Dendritic cell treated with granulocyte-macrophage colony-stimulating factor and Interleukin-4, amounts not matched to agents 40 ng/mL and 50 ng/mL, for 4 days (primary cell): Measurements from ENCODE around the gene MT3.

Source experiments
- H3K27ac Mint-ChIP-seq: one replicate; pipeline ENCODE4 v1.8.0; 2022; ENCODE audit warnings: mild to moderate bottlenecking, mixed read lengths
- H3K27me3 Mint-ChIP-seq: one replicate; pipeline ENCODE4 v1.8.0; 2022; ENCODE audit warnings: mild to moderate bottlenecking, mixed read lengths
- H3K36me3 Mint-ChIP-seq: one replicate; pipeline ENCODE4 v1.8.0; 2022; ENCODE audit warnings: low read depth, mixed read lengths
- H3K4me1 Mint-ChIP-seq: one replicate; pipeline ENCODE4 v1.8.0; 2022; ENCODE audit warnings: low read depth, mixed read lengths
- H3K4me3 Mint-ChIP-seq: one replicate; pipeline ENCODE4 v1.8.0; 2022; ENCODE audit warnings: mild to moderate bottlenecking, moderate library complexity, mixed read lengths
- H3K9me3 Mint-ChIP-seq: one replicate; pipeline ENCODE4 v1.8.0; 2022; ENCODE audit warnings: mixed read lengths
- intact Hi-C: fragments of 100-400 bp; cut with micrococcal nuclease; formaldehyde crosslinking; loops from one replicate; pipeline ENCODE4 v1.15.0; 2022

Gene MT3

GRCh38 chr16:56593573-56594291, 4.4 kb downstream of the MT3 start:
- H3K27ac Mint-ChIP-seq = no peak overlapping the region
- H3K9me3 Mint-ChIP-seq = no peaks in the 10 kb centered on the region
- H3K4me1 Mint-ChIP-seq = peaks cover 25% of the 10 kb centered on the region
- no peak overlapping the region for H3K4me3 Mint-ChIP-seq
- no peaks in the 10 kb centered on the region for H3K36me3 Mint-ChIP-seq
- H3K27me3 Mint-ChIP-seq = peaks cover 43% of the 10 kb centered on the region
- intact Hi-C loops = no loop called here

GRCh38 chr16:56594292-56594619, 4.9 kb downstream of the MT3 start:
- Mint-ChIP-seq H3K36me3 (no peaks in the 10 kb centered on the region), H3K27me3 (peaks cover 38% of the 10 kb centered on the region), H3K4me1 (peaks cover 20% of the 10 kb centered on the region), H3K9me3 (no peaks in the 10 kb centered on the region), H3K4me3 (no peak overlapping the region), H3K27ac (no peak overlapping the region)
- intact Hi-C loops = no loop called here

- H3K27me3 Mint-ChIP-seq = peaks cover 40% of the 10 kb centered on the region
- no peak overlapping the region for H3K27ac Mint-ChIP-seq
- H3K36me3 Mint-ChIP-seq = no peaks in the 10 kb centered on the region
- H3K9me3 Mint-ChIP-seq = no peaks in the 10 kb centered on the region
- H3K4me3 Mint-ChIP-seq = no peak overlapping the region
- intact Hi-C loops = loop anchor here (1.0 to 2.0 kb wide), 3 partner anchors 23 to 102 kb away; no protein-coding TSS in a partner anchor
- no peaks in the 10 kb centered on the region for H3K4me1 Mint-ChIP-seq
Observed at GRCh38 chr16:56600398-56600999, 11.2 kb downstream of the MT3 start.

- Mint-ChIP-seq H3K4me3 (no peak overlapping the region), H3K36me3 (no peaks in the 10 kb centered on the region), H3K4me1 (no peaks in the 10 kb centered on the region), H3K9me3 (no peaks in the 10 kb centered on the region), H3K27ac (no peak overlapping the region), H3K27me3 (peaks cover 37% of the 10 kb centered on the region)
- intact Hi-C loops = loop anchor here (2.0 kb wide), 1 partner anchor 101 kb away; no protein-coding TSS in a partner anchor
Observed at GRCh38 chr16:56601325-56601724, 12.0 kb downstream of the MT3 start.

GRCh38 chr16:56603589-56603988, 14.3 kb downstream of the MT3 start:
- H3K4me1 Mint-ChIP-seq = peaks cover 18% of the 10 kb centered on the region
- H3K36me3 Mint-ChIP-seq = no peaks in the 10 kb centered on the region
- H3K4me3 Mint-ChIP-seq = no peak overlapping the region
- no peak overlapping the region for H3K27ac Mint-ChIP-seq
- H3K27me3 Mint-ChIP-seq = peaks cover 21% of the 10 kb centered on the region
- intact Hi-C loops = no loop called here
- no peaks in the 10 kb centered on the region for H3K9me3 Mint-ChIP-seq

GRCh38 chr16:56604966-56605365, 15.6 kb downstream of the MT3 start:
- H3K27me3 Mint-ChIP-seq = peaks cover 21% of the 10 kb centered on the region
- no peak overlapping the region for H3K4me3 Mint-ChIP-seq
- H3K9me3 Mint-ChIP-seq = no peaks in the 10 kb centered on the region
- intact Hi-C loops = no loop called here
- no peaks in the 10 kb centered on the region for H3K36me3 Mint-ChIP-seq
- H3K4me1 Mint-ChIP-seq = peaks cover 30% of the 10 kb centered on the region
- H3K27ac Mint-ChIP-seq = no peak overlapping the region

- Mint-ChIP-seq H3K27ac (no peak overlapping the region), H3K4me1 (peaks cover 35% of the 10 kb centered on the region), H3K36me3 (no peaks in the 10 kb centered on the region), H3K9me3 (no peaks in the 10 kb centered on the region), H3K27me3 (peaks cover 17% of the 10 kb centered on the region), H3K4me3 (no peak overlapping the region)
- intact Hi-C loops = no loop called here
Observed at GRCh38 chr16:56605475-56605874, 16.1 kb downstream of the MT3 start.

- Mint-ChIP-seq H3K9me3 (no peaks in the 10 kb centered on the region), H3K36me3 (no peaks in the 10 kb centered on the region), H3K4me3 (no peak overlapping the region), H3K4me1 (peaks cover 41% of the 10 kb centered on the region), H3K27me3 (peaks cover 11% of the 10 kb centered on the region), H3K27ac (no peak overlapping the region)
- intact Hi-C loops = no loop called here
Observed at GRCh38 chr16:56606071-56606475, 16.7 kb downstream of the MT3 start.

- peak overlapping the region; percentile 86 for H3K27ac Mint-ChIP-seq
- intact Hi-C loops = no loop called here
- no peaks in the 10 kb centered on the region for H3K36me3 Mint-ChIP-seq
- no peaks in the 10 kb centered on the region for H3K9me3 Mint-ChIP-seq
- H3K4me1 Mint-ChIP-seq = peaks cover 45% of the 10 kb centered on the region
- peaks cover 8% of the 10 kb centered on the region for H3K27me3 Mint-ChIP-seq
- no peak overlapping the region for H3K4me3 Mint-ChIP-seq
Observed at GRCh38 chr16:56606476-56607108, 17.3 kb downstream of the MT3 start.

GRCh38 chr16:56607109-56607618, 17.8 kb downstream of the MT3 start:
- Mint-ChIP-seq H3K27me3 (peaks cover 5% of the 10 kb centered on the region), H3K4me1 (peaks cover 45% of the 10 kb centered on the region), H3K27ac (peak overlapping the region; percentile 86), H3K9me3 (no peaks in the 10 kb centered on the region), H3K4me3 (no peak overlapping the region), H3K36me3 (no peaks in the 10 kb centered on the region)
- intact Hi-C loops = no loop called here

GRCh38 chr16:56607675-56608042, 18.3 kb downstream of the MT3 start:
- no peaks in the 10 kb centered on the region for H3K9me3 Mint-ChIP-seq
- peak overlapping the region; percentile 86 for H3K27ac Mint-ChIP-seq
- no peaks in the 10 kb centered on the region for H3K36me3 Mint-ChIP-seq
- peaks cover 4% of the 10 kb centered on the region for H3K27me3 Mint-ChIP-seq
- peaks cover 45% of the 10 kb centered on the region for H3K4me1 Mint-ChIP-seq
- H3K4me3 Mint-ChIP-seq = peak overlapping the region; percentile 18
- intact Hi-C loops = no loop called here

- no peaks in the 10 kb centered on the region for H3K9me3 Mint-ChIP-seq
- intact Hi-C loops = no loop called here
- peak within 1 kb of the TSS; percentile 75 for H3K4me3 Mint-ChIP-seq
- no peaks in the 10 kb centered on the region for H3K36me3 Mint-ChIP-seq
- peak within 1 kb of the TSS; percentile 86 for H3K27ac Mint-ChIP-seq
- peaks cover 4% of the 10 kb centered on the region for H3K27me3 Mint-ChIP-seq
- H3K4me1 Mint-ChIP-seq = peaks cover 45% of the 10 kb centered on the region
Observed at GRCh38 chr16:56608043-56608875, 18.9 kb downstream of the MT3 start, which contains the start of gene MT2A. Gene MT2A, plus strand, starts transcription at chr16:56608584. Its CDS starts 72 bp downstream, at chr16:56608656.

- peaks cover 5% of the 10 kb centered on the region for H3K27me3 Mint-ChIP-seq
- no peaks in the 10 kb centered on the region for H3K36me3 Mint-ChIP-seq
- H3K4me3 Mint-ChIP-seq = peak overlapping the region; percentile 75
- H3K4me1 Mint-ChIP-seq = peaks cover 45% of the 10 kb centered on the region
- intact Hi-C loops = no loop called here
- H3K27ac Mint-ChIP-seq = peak overlapping the region; percentile 86
- no peaks in the 10 kb centered on the region for H3K9me3 Mint-ChIP-seq
Observed at GRCh38 chr16:56608876-56609462, 19.6 kb downstream of the MT3 start.
